Activated CD8-positive, alpha-beta T cell treated with anti-CD3 and anti-CD28 coated beads for 36 hours (primary cell): ENCODE results near the gene CLDN10. TPM values are rescaled to one million over a fixed set of nuclear protein-coding genes. Genes with fewer than 3 reads are reported as not detected.

Source experiments
- ATAC-seq: fragments of 200-7000 bp; cut with Tn5 transposase; one replicate; pipeline ENCODE4 v1.10.0; 2021; ENCODE audit warnings: mild to moderate bottlenecking, moderate library complexity
- CTCF ChIA-PET: fragments of 350-600 bp; sonication (Branson Sonifier 250); formaldehyde crosslinking; loops from one replicate; lab custom pipeline; 2021; ENCODE audit warnings: antibody characterized with exemption; lab: Charles Lee
- POLR2A ChIA-PET: fragments of 350-600 bp; sonication (Branson Sonifier 250); formaldehyde crosslinking; loops from one replicate; lab custom pipeline; 2021; ENCODE audit warnings: antibody characterized with exemption; lab: Charles Lee
- DNase-seq: peaks from one replicate; pipeline ENCODE4 v3.0.0-alpha.2; 2020
- H3K27ac Mint-ChIP-seq: one replicate; pipeline ENCODE4 v1.8.0; 2021; ENCODE audit warnings: mild to moderate bottlenecking, mixed read lengths
- H3K27me3 Mint-ChIP-seq: one replicate; pipeline ENCODE4 v1.8.0; 2021; ENCODE audit warnings: mixed read lengths
- H3K36me3 Mint-ChIP-seq: one replicate; pipeline ENCODE4 v1.8.0; 2021; ENCODE audit warnings: low read depth, mixed read lengths
- H3K4me1 Mint-ChIP-seq: one replicate; pipeline ENCODE4 v1.8.0; 2021; ENCODE audit warnings: low read depth, mixed read lengths
- H3K4me3 Mint-ChIP-seq: one replicate; pipeline ENCODE4 v1.8.0; 2021; ENCODE audit warnings: mild to moderate bottlenecking, moderate library complexity, mixed read lengths
- H3K9me3 Mint-ChIP-seq: one replicate; pipeline ENCODE4 v1.8.0; 2021; ENCODE audit warnings: mixed read lengths
- CTCF ChIP-seq: fragments of 200-600 bp; IDR thresholded peaks from one replicate; pipeline ENCODE4 v1.8.0; 2022; ENCODE audit warnings: antibody characterized with exemption, mild to moderate bottlenecking
- intact Hi-C: fragments of 100-400 bp; cut with micrococcal nuclease; formaldehyde crosslinking; loops from one replicate; pipeline ENCODE4 v1.10.0; 2022
- total RNA-seq, 2 experiments: library from RNA; stranded (reverse); gene quantifications; one replicate each; pipeline ENCODE4 v1.2.3, GENCODE V29; 2021

CLDN10 gene
- total RNA-seq, 2 experiments from 2014 or later: not detected

DNA sequence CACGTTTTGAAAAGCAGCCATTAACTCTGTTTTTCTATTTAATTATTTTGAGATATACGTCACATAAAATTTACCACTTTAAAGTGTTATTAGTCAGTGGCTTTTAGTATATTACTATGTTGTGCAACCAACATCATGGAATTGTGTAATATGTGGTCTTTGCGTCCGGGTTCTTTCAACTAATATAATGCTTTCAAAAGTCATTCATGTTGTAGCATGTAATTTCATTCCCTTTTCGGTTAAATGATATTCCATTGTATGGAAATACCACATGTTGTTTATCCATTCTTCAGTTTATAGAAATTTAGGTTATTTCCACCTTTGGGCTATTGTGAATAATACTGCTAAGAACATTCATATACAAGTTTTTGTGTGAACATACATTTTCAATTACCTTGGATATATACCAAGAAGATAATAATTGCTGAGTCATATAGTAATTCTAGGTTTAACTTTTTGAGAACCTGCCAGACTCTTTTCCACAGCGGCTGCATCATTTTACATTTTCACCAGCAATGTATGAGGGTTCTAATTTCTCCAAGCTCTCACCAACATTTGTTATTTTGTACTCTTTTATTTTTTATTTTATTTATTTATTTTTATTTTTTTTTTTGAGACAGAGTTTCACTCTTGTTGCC, 28.1 kb upstream of the CLDN10 start:
- H3K27ac Mint-ChIP-seq: no peak overlapping the region
- no peaks in the 10 kb centered on the region for H3K4me1 Mint-ChIP-seq
- intact Hi-C loops: no loop called here
- H3K36me3 Mint-ChIP-seq: peaks cover 3% of the 10 kb centered on the region
- H3K27me3 Mint-ChIP-seq: peaks cover 15% of the 10 kb centered on the region
- no peak for TF ChIP-seq CTCF
- no peak for ATAC-seq
- DNase-seq: no peak
- POLR2A ChIA-PET: interaction anchor here (0.7 kb wide), 1 partner anchor 292 kb away, joined by 3 read pairs; no protein-coding TSS in a partner anchor
- no peak overlapping the region for H3K4me3 Mint-ChIP-seq
- CTCF ChIA-PET: interaction anchor here (0.6 kb wide), 1 partner anchor 1764 kb away, joined by 3 read pairs; no protein-coding TSS in a partner anchor
- H3K9me3 Mint-ChIP-seq: peaks cover 9% of the 10 kb centered on the region

DNA sequence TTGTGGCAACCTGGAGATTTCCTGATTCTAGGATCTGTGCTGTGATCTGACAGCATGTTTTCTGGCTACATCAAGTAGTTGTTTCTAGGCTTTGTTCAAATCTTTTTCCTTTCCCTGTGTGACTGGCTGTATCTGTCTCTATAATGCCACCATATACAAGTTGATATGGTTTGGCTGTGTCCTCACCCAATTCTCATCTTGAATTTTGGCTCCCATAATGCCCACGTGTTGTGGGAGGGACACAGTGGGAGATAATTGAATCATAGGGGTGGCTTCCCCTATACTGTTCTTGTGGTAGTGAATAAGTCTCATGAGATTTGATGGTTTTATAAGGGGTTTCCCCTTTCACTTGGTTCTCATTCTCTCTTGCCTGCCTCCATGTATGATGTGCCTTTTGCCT, 24.6 kb upstream of the CLDN10 start:
- peaks cover 9% of the 10 kb centered on the region for H3K9me3 Mint-ChIP-seq
- no peak overlapping the region for H3K4me3 Mint-ChIP-seq
- intact Hi-C loops: no loop called here
- ATAC-seq (no peak), DNase-seq (no peak)
- TF ChIP-seq CTCF: no peak
- H3K27me3 Mint-ChIP-seq: peaks cover 16% of the 10 kb centered on the region
- peaks cover 3% of the 10 kb centered on the region for H3K36me3 Mint-ChIP-seq
- no peaks in the 10 kb centered on the region for H3K4me1 Mint-ChIP-seq
- ChIA-PET POLR2A (no interaction called here), CTCF (interaction anchor here (1.0 kb wide), 1 partner anchor 306 kb away, joined by 4 read pairs; no protein-coding TSS in a partner anchor)
- no peak overlapping the region for H3K27ac Mint-ChIP-seq

- CTCF ChIA-PET: interaction anchor here (1.0 kb wide), 1 partner anchor 11 kb away, joined by 3 read pairs; no protein-coding TSS in a partner anchor
- Mint-ChIP-seq H3K4me3 (no peak overlapping the region), H3K9me3 (peaks cover 9% of the 10 kb centered on the region), H3K27ac (no peak overlapping the region), H3K36me3 (peaks cover 3% of the 10 kb centered on the region), H3K27me3 (peaks cover 18% of the 10 kb centered on the region), H3K4me1 (peaks cover 1% of the 10 kb centered on the region)
- POLR2A ChIA-PET: interaction anchor here (1.4 kb wide), 1 partner anchor 11 kb away, joined by 5 read pairs; no protein-coding TSS in a partner anchor
- TF ChIP-seq CTCF: no peak
- no peak for DNase-seq
- ATAC-seq: no peak
- intact Hi-C loops: no loop called here
Measured at GRCh38 chr13:95530178-95530577, 22.3 kb upstream of the CLDN10 start.

- Mint-ChIP-seq H3K4me3 (no peak overlapping the region), H3K4me1 (peaks cover 3% of the 10 kb centered on the region), H3K36me3 (no peaks in the 10 kb centered on the region), H3K9me3 (no peaks in the 10 kb centered on the region), H3K27ac (no peak overlapping the region), H3K27me3 (peaks cover 21% of the 10 kb centered on the region)
- TF ChIP-seq CTCF: no peak
- POLR2A ChIA-PET: no interaction called here
- DNase-seq (no peak), ATAC-seq (no peak)
- CTCF ChIA-PET: no interaction called here
- intact Hi-C loops: no loop called here
Measured at GRCh38 chr13:95533545-95534160, 18.9 kb upstream of the CLDN10 start.

DNA sequence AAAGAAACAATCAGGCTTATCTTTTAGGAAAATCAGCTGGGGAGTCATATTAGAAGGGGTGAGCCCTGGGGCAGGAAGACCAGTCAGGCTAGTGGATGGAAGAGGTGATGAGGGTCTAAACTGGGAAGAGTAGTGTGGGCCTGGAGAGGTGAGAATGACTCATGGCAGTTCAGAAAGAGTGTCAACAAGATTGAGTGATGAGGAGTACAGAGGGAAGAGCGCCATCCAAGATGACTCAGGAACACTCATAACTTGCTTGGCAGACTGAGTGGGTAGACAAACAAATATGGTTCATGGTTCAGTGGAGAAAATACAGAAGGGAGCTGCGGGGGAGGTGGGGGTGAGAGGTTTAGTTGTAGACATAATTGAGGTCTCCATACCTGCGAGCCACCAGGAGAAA, 17.3 kb upstream of the CLDN10 start:
- DNase-seq (peak; percentile 5), ATAC-seq (peak; percentile 39)
- CTCF ChIA-PET: no interaction called here
- Mint-ChIP-seq H3K4me1 (peaks cover 3% of the 10 kb centered on the region), H3K4me3 (no peak overlapping the region), H3K36me3 (no peaks in the 10 kb centered on the region), H3K9me3 (no peaks in the 10 kb centered on the region), H3K27ac (no peak overlapping the region), H3K27me3 (peaks cover 21% of the 10 kb centered on the region)
- POLR2A ChIA-PET: no interaction called here
- intact Hi-C loops: loop anchor here (5.0 kb wide), 2 partner anchors 127 to 297 kb away; no protein-coding TSS in a partner anchor
- TF ChIP-seq CTCF: no peak
